SK-N-SH (cell line): ENCODE measurements around the gene ING5. TPM values are rescaled to one million over a fixed set of nuclear protein-coding genes. Genes with fewer than 3 reads are reported as not detected.
"Not testable (repeated sequence)": the region's sequence is repeated elsewhere in the genome, so short reads cannot be mapped to it uniquely, and the experiment has no call there.

Source experiments
- CTCF ChIA-PET: fragments of 300-600, 350-600 bp; formaldehyde crosslinking; extraction: SDS; loops from one replicate; lab custom pipeline; 2021; lab: Yijun Ruan, JAX
- POLR2A ChIA-PET: fragments of 350-600 bp; sonication (Branson Sonifier 250); formaldehyde crosslinking; extraction: SDS; loops from one replicate; lab custom pipeline; 2020; ENCODE audit warnings: antibody characterized with exemption, inconsistent platforms; lab: Yijun Ruan, JAX
- DNase-seq: peaks from one replicate; pipeline ENCODE4 v3.0.0; 2012
- H2AFZ ChIP-seq: fragments of 200-600 bp; sonication (generic); 2 replicates; pipeline ENCODE4 v1.8.1; 2016; ENCODE audit warnings: antibody characterized with exemption, mild to moderate bottlenecking, low read depth
- H3F3A ChIP-seq: fragments of 200-600 bp; sonication (generic); replicated peaks from 2 replicates; pipeline ENCODE3; 2016; ENCODE audit warnings: antibody characterized with exemption, mild to moderate bottlenecking; ENCODE audit not compliant: insufficient read depth
- H3K27ac ChIP-seq, 2 experiments: fragments of 200-500 bp in 1 of 2; fragments of 200-600 bp in 1 of 2; sonication (Bioruptor generic) in 1 of 2; sonication (generic), shearing (Covaris generic) in 1 of 2; 2 replicates each; pipeline versions ENCODE4 v1.5.1 to v1.6.1; 2014 to 2016; ENCODE audit warnings: low read depth in 2 of 2, inconsistent platforms in 1 of 2, low read length in 1 of 2, mild to moderate bottlenecking in 1 of 2, mixed read lengths in 1 of 2
- H3K27me3 ChIP-seq: fragments of 200-600 bp; sonication (generic), shearing (Covaris generic); 2 replicates; pipeline ENCODE4 v1.6.1; 2016; ENCODE audit warnings: mixed run types; ENCODE audit not compliant: insufficient read depth
- H3K36me3 ChIP-seq, 2 experiments: fragments of 200-500 bp in 1 of 2; fragments of 200-600 bp in 1 of 2; sonication (Bioruptor generic) in 1 of 2; sonication (generic) in 1 of 2; replicated peaks in 1 of 2; 2 replicates each; pipeline versions ENCODE3 to v1.5.1; 2014 to 2016; ENCODE audit warnings: low read length in 1 of 2, mild to moderate bottlenecking in 1 of 2; ENCODE audit not compliant: insufficient read depth in 2 of 2, control insufficient read depth in 1 of 2
- H3K4me1 ChIP-seq, 2 experiments: fragments of 200-500 bp in 1 of 2; fragments of 200-600 bp in 1 of 2; sonication (Bioruptor generic) in 1 of 2; sonication (generic), shearing (Covaris generic) in 1 of 2; 2 replicates each; pipeline versions ENCODE4 v1.5.1 to v1.6.1; 2014 to 2016; ENCODE audit warnings: low read depth in 1 of 2, low read length in 1 of 2, mixed run types in 1 of 2; ENCODE audit not compliant: insufficient read depth in 2 of 2, control insufficient read depth in 1 of 2
- H3K4me2 ChIP-seq: fragments of 200-600 bp; sonication (generic), shearing (Covaris generic); 2 replicates; pipeline ENCODE4 v1.6.1; 2017; ENCODE audit warnings: mixed run types
- H3K4me3 ChIP-seq, 2 experiments: fragments of 200-500 bp in 1 of 2; fragments of 200-600 bp in 1 of 2; sonication (Bioruptor generic) in 1 of 2; sonication (generic), shearing (Covaris generic) in 1 of 2; 2 replicates each; pipeline versions ENCODE4 v1.5.1 to v1.8.1; 2014 to 2016; ENCODE audit warnings: low read depth in 2 of 2, inconsistent platforms in 1 of 2, low read length in 1 of 2, mild to moderate bottlenecking in 1 of 2, mixed read lengths in 1 of 2, moderate library complexity in 1 of 2
- H3K79me2 ChIP-seq: fragments of 200-600 bp; sonication (generic); 2 replicates; pipeline ENCODE4 v1.8.1; 2017; ENCODE audit warnings: mild to moderate bottlenecking; ENCODE audit not compliant: insufficient read depth
- H3K9ac ChIP-seq: fragments of 200-600 bp; sonication (generic); 2 replicates; pipeline ENCODE4 v1.6.1; 2017; ENCODE audit warnings: mixed run types
- H3K9me2 ChIP-seq: fragments of 200-600 bp; sonication (generic); 2 replicates; pipeline ENCODE4 v1.6.1; 2017; ENCODE audit warnings: mixed run types
- H3K9me3 ChIP-seq: fragments of 200-600 bp; sonication (generic); 2 replicates; pipeline ENCODE4 v1.6.1; 2017; ENCODE audit warnings: mixed run types, mild to moderate bottlenecking, moderate library complexity
- H4K20me1 ChIP-seq: fragments of 200-600 bp; sonication (generic); 2 replicates; pipeline ENCODE4 v1.6.1; 2017; ENCODE audit warnings: mild to moderate bottlenecking, mixed run types; ENCODE audit not compliant: insufficient read depth
- CTCF ChIP-seq: fragments of 200-600 bp; sonication (generic); IDR thresholded peaks from 2 replicates; pipeline ENCODE4 v1.6.1; 2017; ENCODE audit warnings: antibody characterized with exemption, mild to moderate bottlenecking, moderate library complexity
- ELF1 ChIP-seq: IDR thresholded peaks from 2 replicates; pipeline ENCODE4 v1.4.0; 2012
- FOXM1 ChIP-seq: IDR thresholded peaks from 2 replicates; pipeline ENCODE4 v1.4.0; 2012; ENCODE audit warnings: low read depth, mild to moderate bottlenecking
- GATA2 ChIP-seq: sonication (generic); formaldehyde crosslinking; IDR thresholded peaks from 2 replicates; pipeline ENCODE4 v1.5.0; 2020; ENCODE audit warnings: mild to moderate bottlenecking, missing genetic modification reagents
- JUND ChIP-seq: IDR thresholded peaks from 2 replicates; pipeline ENCODE4 v1.4.0; 2012
- MAX ChIP-seq: IDR thresholded peaks from 2 replicates; pipeline ENCODE4 v1.4.0; 2012; ENCODE audit warnings: low read depth
- NRF1 ChIP-seq: IDR thresholded peaks from 2 replicates; pipeline ENCODE4 v1.6.1; 2012; ENCODE audit warnings: low read depth, mild to moderate bottlenecking, low read length
- POLR2AphosphoS5 ChIP-seq: IDR thresholded peaks from 2 replicates; pipeline ENCODE4 v1.6.1; 2012; ENCODE audit warnings: low read depth, low read length
- RCOR1 ChIP-seq: fragments of 150-350 bp; IDR thresholded peaks from 2 replicates; pipeline ENCODE4 v1.6.1; 2017; ENCODE audit warnings: antibody characterized with exemption, low read length
- REST ChIP-seq: IDR thresholded peaks from 2 replicates; pipeline ENCODE4 v1.6.1; 2012; ENCODE audit warnings: mild to moderate bottlenecking, low read depth, low read length, moderate library complexity
- RXRA ChIP-seq: IDR thresholded peaks from 2 replicates; pipeline ENCODE4 v1.4.0; 2012; ENCODE audit warnings: low read depth, mild to moderate bottlenecking, borderline replicate concordance
- SIN3A ChIP-seq: IDR thresholded peaks from 2 replicates; pipeline ENCODE4 v1.6.1; 2012; ENCODE audit warnings: low read depth, mild to moderate bottlenecking, low read length, moderate library complexity, borderline replicate concordance
- WGBS: methylation state at CpG from one replicate; pipeline ENCODE4 v1.1.6; 2017; ENCODE audit warnings: low lambda C conversion rate; 5-methylcytosine and 5-hydroxymethylcytosine counted together
- polyA plus RNA-seq, 3 experiments: library from polyadenylated mRNA; depleted of rRNA; stranded (reverse); fragments of >200 nt; gene quantifications; 2 replicates each; pipeline ENCODE4 v1.2.3, GENCODE V29; 2012

The ING5 gene
- polyA plus RNA-seq, 1 of the 3 experiments (the other 2 are of a cell fraction) = 56.3 TPM

- peaks cover 20% of the 10 kb centered on the region for H3F3A ChIP-seq
- no peaks in the 10 kb centered on the region for H3K27me3 ChIP-seq
- CTCF ChIA-PET = interaction anchor here (1.6 to 7.5 kb wide), 4 partner anchors 15 to 218 kb away, joined by 3 to 77 read pairs (median 5); no protein-coding TSS in a partner anchor
- TF ChIP-seq RCOR1 (no peak), CTCF (no peak), GATA2 (no peak), ELF1 (no peak), JUND (no peak), NRF1 (no peak), POLR2AphosphoS5 (no peak), MAX (no peak), RXRA (no peak), REST (no peak), SIN3A (no peak), FOXM1 (no peak)
- no peak overlapping the region for H3K27ac ChIP-seq
- H3K4me2 ChIP-seq = no peak overlapping the region
- H3K4me3 ChIP-seq = no peak overlapping the region
- H3K9ac ChIP-seq = no peak overlapping the region
- H2AFZ ChIP-seq = no peak overlapping the region
- peaks cover 20 to 33% of the 10 kb centered on the region in 2 experiments for H3K36me3 ChIP-seq
- WGBS = 91% methylated on average over 12 of the region's 14 CpGs
- no peaks in the 10 kb centered on the region for H3K79me2 ChIP-seq
- no peak for DNase-seq
- no peaks in the 10 kb centered on the region for H3K9me2 ChIP-seq
- H3K9me3 ChIP-seq = no peaks in the 10 kb centered on the region
- POLR2A ChIA-PET = no interaction called here
- peaks cover 6% of the 10 kb centered on the region; the same call in 1 of the 2 replicates for H4K20me1 ChIP-seq
- H3K4me1 ChIP-seq = peaks cover 6 to 7% of the 10 kb centered on the region in 2 experiments; a peak in 2 of 4 replicates
Observed at GRCh38 chr2:241660593-241661213, 41.1 kb upstream of the ING5 start.

GRCh38 chr2:241662731-241663130 is 39.1 kb upstream of the ING5 start:
- H3K36me3 ChIP-seq = peaks cover 21 to 33% of the 10 kb centered on the region in 2 experiments
- H3K27me3 ChIP-seq, H3K9ac ChIP-seq, H3K9me3 ChIP-seq, H3K4me3 ChIP-seq, DNase-seq, H3K4me2 ChIP-seq, H3K27ac ChIP-seq, H2AFZ ChIP-seq, H3K9me2 ChIP-seq, H3K79me2 ChIP-seq: not testable (repeated sequence)
- CTCF ChIA-PET = interaction anchor here (2.6 to 7.5 kb wide), 2 partner anchors 17 to 216 kb away, joined by 7 to 77 read pairs; no protein-coding TSS in a partner anchor
- 96% methylated on average over 24 of the region's 24 CpGs for WGBS
- H4K20me1 ChIP-seq = peaks cover 11% of the 10 kb centered on the region
- H3F3A ChIP-seq = peaks cover 24% of the 10 kb centered on the region
- POLR2A ChIA-PET = interaction anchor here (0.7 kb wide), 1 partner anchor 53 kb away, joined by 3 read pairs; no protein-coding TSS in a partner anchor
- H3K4me1 ChIP-seq = peaks cover 10 to 21% of the 10 kb centered on the region in 2 experiments; a peak in 2 of 4 replicates
